A549 (cell line): ENCODE data around the gene ENTPD5. TPM values are rescaled to one million over a fixed set of nuclear protein-coding genes. Genes with fewer than 3 reads are reported as not detected.
A peak's percentile ranks its signal among the peaks of the same experiment; 100 is the strongest.

ENCODE experiments used
- ATAC-seq, 2 experiments: fragments of 200-7000 bp in 1 of 2; fragments of >200 bp in 1 of 2; cut with Nextera tagmentation in 1 of 2; cut with Tn5 transposase in 1 of 2; 3 replicates each; pipeline versions ENCODE4 v1.8.0 to v1.9.1; 2018 to 2020; ENCODE audit warnings: mild to moderate bottlenecking in 1 of 2, moderate library complexity in 1 of 2
- CTCF ChIA-PET: fragments of 300-600 bp; sonication (Branson Sonifier 250); formaldehyde crosslinking; extraction: SDS; loops from one replicate; lab custom pipeline; 2021; ENCODE audit warnings: antibody characterized with exemption, inconsistent platforms; lab: Yijun Ruan, JAX
- POLR2A ChIA-PET: fragments of 350-600 bp; formaldehyde crosslinking; extraction: SDS; loops from one replicate; lab custom pipeline; 2021; ENCODE audit warnings: antibody characterized with exemption, inconsistent platforms; lab: Yijun Ruan, JAX
- DNase-seq, 2 experiments: peaks; one replicate each; pipeline versions ENCODE4 v3.0.0 to v3.0.0-alpha.2; 2011 to 2016; ENCODE audit warnings: low read depth in 1 of 2, low spot score in 1 of 2
- FAIRE-seq: peaks from 2 replicates; lab custom pipeline; 2011; peaks lifted over from hg19 to GRCh38; lab: Jason Lieb, UNC
- H3K27ac ChIP-seq, 2 experiments: fragments of >200 bp; sonication (Bioruptor Twin); formaldehyde crosslinking; 3 replicates each; pipeline ENCODE4 v1.5.1; 2016 to 2017
- H3K4me1 ChIP-seq: fragments of >200 bp; sonication (Bioruptor Twin); formaldehyde crosslinking; 3 replicates; pipeline ENCODE4 v1.6.1; 2016
- H3K4me2 ChIP-seq: fragments of >200 bp; sonication (Bioruptor Twin); formaldehyde crosslinking; 3 replicates; pipeline ENCODE4 v1.6.1; 2016
- H3K4me3 ChIP-seq: fragments of >200 bp; sonication (Bioruptor Twin); formaldehyde crosslinking; 3 replicates; pipeline ENCODE4 v1.5.1; 2016
- H3K9me3 ChIP-seq: fragments of >200 bp; sonication (Bioruptor Twin); formaldehyde crosslinking; 3 replicates; pipeline ENCODE4 v1.6.1; 2016
- BCL3 ChIP-seq: fragments of >200 bp; sonication (Bioruptor Twin); formaldehyde crosslinking; IDR thresholded peaks from 3 replicates; pipeline ENCODE4 v1.6.1; 2016
- BHLHE40 ChIP-seq: IDR thresholded peaks from 2 replicates; pipeline ENCODE4 v1.6.1; 2012; ENCODE audit warnings: low read depth, low read length, inconsistent platforms
- CEBPB ChIP-seq, 2 experiments: fragments of >200 bp in 1 of 2; sonication (Bioruptor Twin) in 1 of 2; formaldehyde crosslinking in 1 of 2; IDR thresholded peaks; 2 replicates each; pipeline ENCODE4 v1.6.1; 2012 to 2016
- CTCF ChIP-seq: fragments of >200 bp; sonication (Bioruptor Twin); formaldehyde crosslinking; IDR thresholded peaks from 3 replicates; pipeline ENCODE4 v1.5.1; 2016
- EHF ChIP-seq: fragments of 250-450 bp; sonication (Bioruptor Pico); IDR thresholded peaks from 2 replicates; pipeline ENCODE4 v1.5.0; 2020; ENCODE audit warnings: mild to moderate bottlenecking
- EHMT2 ChIP-seq: fragments of 200-600 bp; sonication (generic); IDR thresholded peaks from 2 replicates; pipeline ENCODE4 v1.6.1; 2016; ENCODE audit warnings: antibody characterized with exemption, low read depth, mild to moderate bottlenecking, moderate library complexity
- EP300 ChIP-seq, 2 experiments: fragments of >200 bp; sonication (Bioruptor Twin); formaldehyde crosslinking; IDR thresholded peaks; 2 replicates in 1 of 2; 3 replicates in 1 of 2; pipeline ENCODE4 v1.6.1; 2016 to 2017
- ESRRA ChIP-seq: fragments of 150-350 bp; IDR thresholded peaks from 2 replicates; pipeline ENCODE4 v1.6.1; 2014; ENCODE audit warnings: mild to moderate bottlenecking, low read length, borderline replicate concordance
- FOSL2 ChIP-seq, 2 experiments: fragments of 450-650 bp in 1 of 2; fragments of >200 bp in 1 of 2; sonication (Bioruptor Twin) in 1 of 2; formaldehyde crosslinking; IDR thresholded peaks; 2 replicates each; pipeline versions ENCODE4 v1.5.0 to v1.6.1; 2016 to 2020; ENCODE audit warnings: mild to moderate bottlenecking in 1 of 2, moderate library complexity in 1 of 2
- FOXS1 ChIP-seq: fragments of 250-450 bp; sonication (Bioruptor Pico); IDR thresholded peaks from 2 replicates; pipeline ENCODE4 v1.5.0; 2020; ENCODE audit warnings: mild to moderate bottlenecking, moderate library complexity
- GATA3 ChIP-seq: IDR thresholded peaks from 2 replicates; pipeline ENCODE4 v1.6.1; 2012; ENCODE audit warnings: borderline replicate concordance
- HDAC2 ChIP-seq: fragments of 200-600 bp; sonication (generic); IDR thresholded peaks from 2 replicates; pipeline ENCODE4 v1.6.1; 2016
- HES2 ChIP-seq: fragments of >200 bp; sonication (Bioruptor Twin); formaldehyde crosslinking; IDR thresholded peaks from 2 replicates; pipeline ENCODE4 v1.6.1; 2016
- HEYL ChIP-seq: fragments of 250-450 bp; sonication (Bioruptor Pico); IDR thresholded peaks from 2 replicates; pipeline ENCODE4 v1.8.0; 2021; ENCODE audit warnings: mild to moderate bottlenecking, moderate library complexity
- HOXB13 ChIP-seq: fragments of 250-450 bp; sonication (Bioruptor Pico); IDR thresholded peaks from 2 replicates; pipeline ENCODE4 v1.5.0; 2020; ENCODE audit warnings: low read depth, mild to moderate bottlenecking, moderate library complexity
- HOXB5 ChIP-seq: fragments of 250-450 bp; sonication (Bioruptor Pico); IDR thresholded peaks from 2 replicates; pipeline ENCODE4 v1.5.0; 2020; ENCODE audit warnings: mild to moderate bottlenecking, moderate library complexity
- MAZ ChIP-seq: fragments of 150-350 bp; IDR thresholded peaks from 2 replicates; pipeline ENCODE4 v1.6.1; 2014; ENCODE audit warnings: antibody characterized with exemption, low read depth, low read length, borderline replicate concordance
- MYC ChIP-seq: IDR thresholded peaks from 2 replicates; pipeline ENCODE4 v1.6.1; 2012; ENCODE audit warnings: mild to moderate bottlenecking, inconsistent platforms, low read length, improper control_type of control experiment, borderline replicate concordance
- NFE2L2 ChIP-seq: fragments of 150-350 bp; conservative IDR thresholded peaks from 2 replicates; pipeline ENCODE4 v1.6.1; 2014; ENCODE audit warnings: low read length
- PBX3 ChIP-seq: IDR thresholded peaks from 2 replicates; pipeline ENCODE4 v1.6.1; 2012
- PHF8 ChIP-seq: fragments of 200-600 bp; sonication (generic); IDR thresholded peaks from 2 replicates; pipeline ENCODE4 v1.6.1; 2016; ENCODE audit warnings: low read depth, mild to moderate bottlenecking, antibody characterized with exemption, moderate library complexity, borderline replicate concordance
- POLR2A ChIP-seq: IDR thresholded peaks from 2 replicates; pipeline ENCODE4 v1.6.1; 2012; ENCODE audit warnings: mild to moderate bottlenecking, low read length
- RAD21 ChIP-seq, 2 experiments: fragments of >200 bp in 1 of 2; sonication (Bioruptor Twin) in 1 of 2; formaldehyde crosslinking in 1 of 2; IDR thresholded peaks in 1 of 2; conservative IDR thresholded peaks in 1 of 2; 2 replicates in 1 of 2; 3 replicates in 1 of 2; pipeline ENCODE4 v1.6.1; 2012 to 2018; ENCODE audit warnings: inconsistent platforms in 1 of 2
- RARB ChIP-seq: fragments of 250-450 bp; sonication (Bioruptor Pico); IDR thresholded peaks from 2 replicates; pipeline ENCODE4 v1.8.0; 2021; ENCODE audit warnings: mild to moderate bottlenecking, moderate library complexity
- RFX5 ChIP-seq: fragments of 450-650 bp; IDR thresholded peaks from 2 replicates; pipeline ENCODE4 v1.7.1; 2014; ENCODE audit warnings: antibody characterized with exemption, mild to moderate bottlenecking, moderate library complexity
- RNF2 ChIP-seq: fragments of 200-600 bp; sonication (generic); IDR thresholded peaks from 2 replicates; pipeline ENCODE4 v1.6.1; 2016; ENCODE audit warnings: low read depth, mild to moderate bottlenecking, antibody characterized with exemption, moderate library complexity, borderline replicate concordance
- SREBF2 ChIP-seq: fragments of 450-650 bp; IDR thresholded peaks from 2 replicates; pipeline ENCODE4 v1.6.1; 2014; ENCODE audit warnings: mild to moderate bottlenecking, moderate library complexity
- ZC3H11A ChIP-seq: fragments of 450-650 bp; IDR thresholded peaks from 2 replicates; pipeline ENCODE4 v1.6.1; 2014; ENCODE audit warnings: antibody characterized with exemption, mild to moderate bottlenecking
- ZFP36 ChIP-seq: fragments of 450-650 bp; IDR thresholded peaks from 2 replicates; pipeline ENCODE4 v1.6.1; 2014; ENCODE audit warnings: borderline replicate concordance; ENCODE audit not compliant: partially characterized antibody
- ZNF302 ChIP-seq: fragments of 250-450 bp; sonication (Bioruptor Pico); IDR thresholded peaks from 2 replicates; pipeline ENCODE4 v1.9.0; 2021; ENCODE audit warnings: inconsistent platforms, mild to moderate bottlenecking, moderate library complexity
- ZSCAN20 ChIP-seq: fragments of 250-450 bp; sonication (Bioruptor Pico); IDR thresholded peaks from 2 replicates; pipeline ENCODE4 v1.8.0; 2022; ENCODE audit warnings: mild to moderate bottlenecking, moderate library complexity
- WGBS: methylation state at CpG from one replicate; pipeline ENCODE4 v1.1.6; 2017; ENCODE audit errors: missing lambda C conversion rate; 5-methylcytosine and 5-hydroxymethylcytosine counted together
- polyA minus RNA-seq: library from RNA; depleted of rRNA, polyadenylated mRNA; stranded (reverse); fragments of >200 nt; gene quantifications from 2 replicates; pipeline ENCODE4 v1.2.3, GENCODE V29; 2011; rRNA and poly(A)+ RNA removed
- polyA plus RNA-seq, 4 experiments: library from polyadenylated mRNA; depleted of rRNA in 3 of 4; stranded (reverse); fragments of >200 nt; fragmentation: RNase III in 1 of 4; extraction: RNeasy Plus Mini Kit Qiagen cat#74134 plus additional on column Dnase treatment in 1 of 4; gene quantifications; 2 replicates in 3 of 4; 3 replicates in 1 of 4; pipeline ENCODE4 v1.2.3, GENCODE V29; 2011 to 2017
- TF ChIP-seq, protein P1 (sequence below): IDR thresholded peaks from 2 replicates; pipeline ENCODE4 v1.6.1; 2012
- TF ChIP-seq, protein P2 (sequence below): fragments of 450-650 bp; IDR thresholded peaks from 2 replicates; pipeline ENCODE4 v1.6.1; 2014; ENCODE audit warnings: antibody characterized with exemption

The ENTPD5 gene, protein sequence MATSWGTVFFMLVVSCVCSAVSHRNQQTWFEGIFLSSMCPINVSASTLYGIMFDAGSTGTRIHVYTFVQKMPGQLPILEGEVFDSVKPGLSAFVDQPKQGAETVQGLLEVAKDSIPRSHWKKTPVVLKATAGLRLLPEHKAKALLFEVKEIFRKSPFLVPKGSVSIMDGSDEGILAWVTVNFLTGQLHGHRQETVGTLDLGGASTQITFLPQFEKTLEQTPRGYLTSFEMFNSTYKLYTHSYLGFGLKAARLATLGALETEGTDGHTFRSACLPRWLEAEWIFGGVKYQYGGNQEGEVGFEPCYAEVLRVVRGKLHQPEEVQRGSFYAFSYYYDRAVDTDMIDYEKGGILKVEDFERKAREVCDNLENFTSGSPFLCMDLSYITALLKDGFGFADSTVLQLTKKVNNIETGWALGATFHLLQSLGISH
- polyA plus RNA-seq (2011; rRNA removed) = 17.4 and 19.3 TPM in 2 replicates
- polyA plus RNA-seq (2012; cell fraction: cytosol; rRNA removed) = 3.5 and 4.4 TPM in 2 replicates
- 5.3 and 6.9 TPM in 2 replicates for polyA plus RNA-seq (2012; cell fraction: nucleus; rRNA removed)
- 5.7 to 6.6 TPM (median 6.0 TPM) in 3 replicates for polyA plus RNA-seq (2017; fragmentation: RNase III; extraction: RNeasy Plus Mini Kit Qiagen cat#74134 plus additional on column Dnase treatment)
- 14.2 and 17.3 TPM in 2 replicates for polyA minus RNA-seq

DNA sequence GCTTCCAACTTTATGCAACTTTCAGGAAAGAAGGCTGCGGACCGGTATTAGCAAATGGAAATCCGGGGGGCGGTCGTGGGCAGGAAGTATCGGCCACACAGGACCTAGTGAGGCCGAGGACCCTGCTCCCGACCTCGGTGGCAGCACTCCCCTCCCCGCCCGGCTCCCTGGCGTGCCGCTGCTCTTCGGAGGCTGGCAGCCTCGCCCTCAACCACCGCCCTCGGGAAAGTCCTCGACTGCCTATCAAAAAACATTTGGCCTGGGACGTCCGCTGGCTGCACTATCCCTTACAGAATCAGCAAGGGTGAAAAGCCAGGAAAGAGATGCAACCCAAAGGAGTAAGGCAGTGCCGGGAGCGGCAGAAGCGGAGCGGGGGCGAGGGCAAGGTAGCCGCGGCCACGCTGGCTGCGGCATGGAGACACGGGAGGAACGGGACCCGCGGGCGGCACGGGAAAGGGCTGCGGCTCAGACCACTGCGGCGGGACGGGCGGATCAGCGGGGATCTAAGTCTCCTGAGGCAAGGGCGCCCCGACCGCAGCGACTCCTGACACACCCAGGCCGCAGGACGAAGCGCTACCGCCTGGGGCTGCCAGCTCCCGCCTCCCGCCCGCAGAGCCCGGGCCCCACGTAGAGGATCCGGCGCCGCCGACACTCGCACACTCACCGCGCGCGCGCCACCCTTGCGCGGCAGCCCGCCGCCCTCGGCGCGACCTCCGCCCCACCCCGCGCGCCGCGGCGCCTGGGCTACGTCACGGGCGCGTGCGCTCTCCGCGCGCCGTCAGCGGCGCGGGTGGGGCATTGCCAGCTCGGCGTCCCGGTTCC lies at the start of gene ENTPD5, which contains the start of gene BBOF1:
Gene ENTPD5, minus strand, starts transcription at position 703 of the 822 bp plus-strand sequence. CDS start 31,186 bp downstream, outside the sequence.
Gene BBOF1, plus strand, starts transcription at position 764 of the 822 bp plus-strand sequence. CDS start 130 bp downstream, outside the sequence.
- CTCF ChIA-PET = interaction anchor here (0.6 to 1.5 kb wide), 5 partner anchors 11 to 1635 kb away, joined by 3 to 5 read pairs (median 4); no protein-coding TSS in a partner anchor
- no peak for FAIRE-seq
- TF ChIP-seq ZSCAN20 (CRISPR knock-in tag) (no peak), RNF2 (no peak), ZFP36 (no peak), EHF (CRISPR knock-in tag) (no peak), ZC3H11A (no peak), ZNF302 (CRISPR knock-in tag) (no peak), CTCF (no peak), EP300 (IDR thresholded peaks at IDR 0.05) (no peak), ESRRA (no peak), MYC (no peak; the same call in 1 of the 2 replicates), HEYL (CRISPR knock-in tag) (no peak), BCL3 (peak; percentile 79; the same call in 1 of the 3 replicates), HOXB5 (no peak), FOXS1 (no peak), RAD21 (conservative IDR thresholded peaks at IDR 0.05 in 1 of 2, IDR thresholded peaks at IDR 0.05 in 1 of 2) (no peak), RARB (CRISPR knock-in tag) (no peak), CEBPB (IDR thresholded peaks at IDR 0.05) (no peak), EHMT2 (no peak), HDAC2 (no peak), PHF8 (peak; percentile 85; the same call in 1 of the 2 replicates), RFX5 (0 out of 2 replicates have a peak, but pooled peaks have one; percentile 26), MAZ (no peak), POLR2A (peak; percentile 91), GATA3 (no peak), NFE2L2 (no peak), FOSL2 (IDR thresholded peaks at IDR 0.05) (no peak), FOSL2 (CRISPR knock-in tag; IDR thresholded peaks at IDR 0.05) (peak; percentile 32; the same call in 1 of the 2 replicates), SREBF2 (no peak), BHLHE40 (no peak), PBX3 (no peak), HES2 (no peak), HOXB13 (no peak)
- TF ChIP-seq, protein P1, sequence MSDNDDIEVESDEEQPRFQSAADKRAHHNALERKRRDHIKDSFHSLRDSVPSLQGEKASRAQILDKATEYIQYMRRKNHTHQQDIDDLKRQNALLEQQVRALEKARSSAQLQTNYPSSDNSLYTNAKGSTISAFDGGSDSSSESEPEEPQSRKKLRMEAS = peak; percentile 72
- TF ChIP-seq, protein P2, sequence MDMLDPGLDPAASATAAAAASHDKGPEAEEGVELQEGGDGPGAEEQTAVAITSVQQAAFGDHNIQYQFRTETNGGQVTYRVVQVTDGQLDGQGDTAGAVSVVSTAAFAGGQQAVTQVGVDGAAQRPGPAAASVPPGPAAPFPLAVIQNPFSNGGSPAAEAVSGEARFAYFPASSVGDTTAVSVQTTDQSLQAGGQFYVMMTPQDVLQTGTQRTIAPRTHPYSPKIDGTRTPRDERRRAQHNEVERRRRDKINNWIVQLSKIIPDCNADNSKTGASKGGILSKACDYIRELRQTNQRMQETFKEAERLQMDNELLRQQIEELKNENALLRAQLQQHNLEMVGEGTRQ = no peak

More for the DNA sequence above, at the start of gene ENTPD5, which contains the start of gene BBOF1:
- peak within 1 kb of the TSS; percentile 86 for H3K4me2 ChIP-seq
- POLR2A ChIA-PET = interaction anchor here (1.0 to 1.6 kb wide), 3 partner anchors 11 to 406 kb away, joined by 3 to 12 read pairs (median 7); partner anchors contain the start of genes COQ6 and FAM161B
- H3K27ac ChIP-seq = peak within 1 kb of the TSS; percentile 95 to 96
- H3K4me1 ChIP-seq = peaks cover 33% of the 10 kb centered on the region
- ATAC-seq (peak; percentile 92 to 94), DNase-seq (peak; percentile 83 to 93)
- H3K4me3 ChIP-seq = peak within 1 kb of the TSS; percentile 84
- no peaks in the 10 kb centered on the region for H3K9me3 ChIP-seq
- 2% methylated on average over 38 of the region's 93 CpGs for WGBS
